GM19468 (cell line): ENCODE data around the gene ADAMTS2.

Experiments used
- ATAC-seq: cut with Tn5 transposase; IDR thresholded peaks from one replicate; pipeline ENCODE4 v1.9.1; 2021; ENCODE audit warnings: mild to moderate bottlenecking, moderate library complexity, moderate number of reproducible peaks; ENCODE audit not compliant: unreplicated experiment; ENCODE audit errors: extremely low read depth

ADAMTS2 gene

DNA sequence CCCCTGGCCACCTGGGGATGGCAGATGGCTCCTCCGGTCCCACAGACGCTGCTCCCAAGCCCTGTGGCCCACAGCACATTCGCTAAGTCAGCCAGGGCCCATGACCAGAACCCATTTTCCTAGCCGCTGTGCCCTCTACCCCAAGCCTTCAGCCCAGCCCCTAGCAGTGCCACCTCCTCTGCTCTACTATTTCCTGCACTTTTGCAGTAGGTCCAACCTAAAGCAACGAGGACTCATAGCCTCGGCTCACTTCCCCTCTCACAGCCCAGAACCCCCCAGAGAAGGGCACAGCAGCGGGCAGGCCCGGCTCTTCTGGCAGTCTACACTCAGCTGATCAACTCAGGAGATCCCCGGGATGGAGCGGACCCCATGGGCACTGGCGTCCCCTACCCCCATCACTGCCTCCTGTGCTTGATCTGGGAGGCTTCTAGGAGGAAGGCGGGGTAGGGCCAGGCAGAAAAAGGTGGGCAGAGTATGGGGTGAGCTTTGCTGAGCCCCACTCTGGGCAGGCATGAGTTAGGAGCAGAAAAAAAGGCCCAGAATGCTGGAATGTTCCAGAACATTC is 173.9 kb downstream of the ADAMTS2 start:
- ATAC-seq, result no peak

DNA sequence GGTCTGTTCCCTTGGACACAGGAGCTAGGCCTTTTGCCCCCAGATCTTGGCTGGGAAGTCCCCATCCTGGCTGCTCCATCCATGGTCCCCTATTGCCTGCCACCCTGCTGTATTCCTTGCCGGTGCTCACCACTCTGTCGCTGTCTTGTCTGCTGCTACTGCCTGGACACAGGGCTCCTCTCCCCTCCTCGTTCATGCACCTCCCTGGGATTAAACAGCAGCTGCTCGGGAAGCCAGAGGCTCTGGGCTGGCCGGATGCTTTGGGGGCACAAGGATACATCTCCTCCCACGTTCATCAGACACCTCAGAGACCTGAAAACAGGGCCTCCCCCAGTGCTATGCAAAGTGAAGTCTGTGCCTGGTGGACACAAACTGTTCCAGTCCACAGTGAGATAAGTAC is 174.7 kb downstream of the ADAMTS2 start:
- no peak for ATAC-seq

GRCh38 chr5:179169836-179170235 is 175.4 kb downstream of the ADAMTS2 start:
- ATAC-seq, result no peak

GRCh38 chr5:179168664-179169063 is 176.6 kb downstream of the ADAMTS2 start:
- ATAC-seq, result no peak

GRCh38 chr5:179167871-179168451 is 177.3 kb downstream of the ADAMTS2 start:
- ATAC-seq, result no peak

DNA sequence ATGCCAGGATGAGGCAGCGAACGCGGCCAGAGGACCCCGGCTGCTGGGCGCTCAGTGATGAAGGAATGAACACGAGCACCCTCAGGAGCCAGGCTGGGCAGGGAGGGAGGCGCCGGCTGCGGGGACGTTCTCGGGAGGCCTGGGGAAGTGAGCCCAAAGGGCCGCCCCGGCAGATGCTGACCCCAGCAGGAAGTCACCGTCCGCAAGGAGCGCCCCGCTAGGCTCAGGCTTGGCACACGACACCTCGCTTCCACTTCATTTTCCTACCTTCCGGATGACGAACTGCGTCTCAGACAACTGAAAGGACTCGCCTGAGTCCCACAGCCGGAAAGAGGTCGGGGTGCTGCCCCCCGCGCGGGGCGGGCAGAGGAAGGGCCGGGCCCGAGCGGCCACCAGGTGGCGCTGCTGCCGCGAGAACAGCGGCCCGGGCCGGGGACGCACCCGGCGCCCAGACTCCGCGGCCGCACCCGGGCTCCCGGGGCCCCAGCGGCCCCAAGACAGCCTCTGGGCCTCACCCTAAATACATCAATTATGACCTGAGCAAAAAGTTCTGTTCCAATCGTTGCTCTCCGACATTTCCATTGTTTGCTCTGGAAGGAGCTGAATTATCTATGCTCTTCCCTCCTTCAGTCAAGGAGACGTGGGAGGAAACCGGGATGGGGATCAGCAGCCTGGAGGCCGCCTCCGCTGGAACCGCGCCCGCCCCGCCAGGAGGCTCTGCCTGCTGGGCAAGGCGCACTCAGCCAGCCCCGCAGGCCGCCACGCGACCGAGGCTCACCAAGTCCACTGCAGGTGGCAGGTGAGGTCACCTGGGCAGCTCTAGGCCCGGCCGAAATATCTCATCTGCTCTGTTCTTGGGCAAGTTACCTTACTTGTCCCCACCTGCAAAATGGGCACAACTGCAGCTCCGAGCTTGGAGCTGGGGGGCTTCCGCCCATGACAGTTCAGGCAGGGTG is 178.1 kb downstream of the ADAMTS2 start:
- no peak for ATAC-seq

- ATAC-seq, result no peak
These were observed 178.9 kb downstream of the ADAMTS2 start for GRCh38 chr5:179166171-179166885.

DNA sequence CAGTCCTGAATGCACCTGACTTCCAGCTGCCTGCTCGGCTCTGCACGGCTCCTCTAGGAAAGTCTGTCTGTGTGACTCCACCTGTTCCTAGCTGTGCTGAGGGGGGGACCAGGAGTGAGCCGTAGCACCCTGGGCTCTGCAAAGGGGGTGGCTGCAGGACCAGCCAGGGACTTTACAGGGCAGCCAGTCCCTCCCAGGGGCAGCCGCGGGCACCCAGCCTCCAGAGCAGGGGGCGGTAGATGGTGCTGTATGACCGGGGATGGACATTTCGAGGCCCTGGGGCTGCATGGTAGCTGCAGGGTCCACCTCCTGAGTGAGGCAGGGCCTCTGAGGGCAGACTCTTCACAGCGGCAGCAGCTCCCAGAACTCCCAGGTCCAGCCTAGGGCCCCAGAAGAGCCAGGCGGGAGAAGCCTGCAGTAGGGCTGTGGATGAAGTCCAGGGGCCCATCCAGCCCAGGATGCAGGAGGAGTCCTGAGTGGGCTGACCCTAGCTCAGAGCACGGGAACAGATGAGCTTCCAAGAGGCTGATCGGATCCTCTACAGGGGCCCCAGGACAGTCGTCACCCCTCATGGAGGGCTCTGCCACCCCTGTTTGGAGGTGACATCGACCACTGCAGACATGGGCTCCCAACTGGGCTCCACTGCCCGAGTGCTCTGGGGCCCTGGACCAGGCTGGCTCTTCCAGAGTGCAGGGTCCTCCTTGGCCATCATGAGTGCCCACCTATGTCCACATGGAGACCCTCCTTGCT is 179.7 kb downstream of the ADAMTS2 start:
- ATAC-seq, result no peak

DNA sequence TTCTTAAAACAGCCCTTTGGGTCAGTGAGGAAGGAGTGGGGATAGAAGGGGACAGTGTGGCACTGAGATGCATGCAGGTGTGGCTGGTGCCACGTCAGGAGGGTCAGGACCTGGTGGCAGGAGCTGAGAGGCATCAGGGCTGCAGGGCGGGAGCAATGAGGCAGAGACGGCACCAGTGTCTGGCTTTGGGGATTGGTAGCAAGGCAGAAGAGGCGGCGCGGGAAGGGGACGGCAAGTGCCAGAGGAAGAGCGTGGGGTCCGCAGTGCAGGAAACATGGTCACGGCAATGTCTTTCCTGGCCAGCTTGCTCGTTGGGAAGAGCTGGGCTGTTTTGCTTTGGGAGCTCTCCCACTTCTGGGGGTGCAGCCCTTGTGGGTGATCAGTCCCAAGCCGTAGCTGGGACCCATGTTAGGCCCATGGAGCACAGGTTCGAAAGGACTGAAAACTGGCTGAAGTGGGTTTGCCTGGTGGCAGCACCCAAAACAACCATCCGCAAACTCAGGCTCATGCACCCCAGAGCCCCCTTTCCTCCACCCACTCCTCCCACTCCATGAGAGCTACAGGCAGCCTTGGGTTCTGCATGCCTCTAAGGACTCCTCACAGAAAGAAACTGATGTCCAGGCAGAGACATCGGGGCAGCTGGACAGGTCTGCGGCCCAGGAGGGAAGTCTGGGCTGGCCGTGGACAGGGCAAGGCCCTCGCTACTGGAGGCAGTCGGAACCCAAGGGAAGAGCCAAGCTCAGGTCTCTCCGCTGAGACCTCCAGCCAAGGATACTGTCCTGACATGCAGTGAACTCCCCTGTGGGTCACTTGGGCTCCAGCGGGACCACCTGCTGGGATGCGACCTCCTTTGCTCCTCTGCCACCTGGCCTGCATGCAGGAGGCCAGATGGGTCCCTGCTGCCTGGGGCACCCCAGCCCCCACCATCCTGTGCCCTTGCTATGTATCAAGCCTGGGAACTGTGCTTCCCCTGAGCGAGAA is 180.6 kb downstream of the ADAMTS2 start:
- no peak for ATAC-seq

DNA sequence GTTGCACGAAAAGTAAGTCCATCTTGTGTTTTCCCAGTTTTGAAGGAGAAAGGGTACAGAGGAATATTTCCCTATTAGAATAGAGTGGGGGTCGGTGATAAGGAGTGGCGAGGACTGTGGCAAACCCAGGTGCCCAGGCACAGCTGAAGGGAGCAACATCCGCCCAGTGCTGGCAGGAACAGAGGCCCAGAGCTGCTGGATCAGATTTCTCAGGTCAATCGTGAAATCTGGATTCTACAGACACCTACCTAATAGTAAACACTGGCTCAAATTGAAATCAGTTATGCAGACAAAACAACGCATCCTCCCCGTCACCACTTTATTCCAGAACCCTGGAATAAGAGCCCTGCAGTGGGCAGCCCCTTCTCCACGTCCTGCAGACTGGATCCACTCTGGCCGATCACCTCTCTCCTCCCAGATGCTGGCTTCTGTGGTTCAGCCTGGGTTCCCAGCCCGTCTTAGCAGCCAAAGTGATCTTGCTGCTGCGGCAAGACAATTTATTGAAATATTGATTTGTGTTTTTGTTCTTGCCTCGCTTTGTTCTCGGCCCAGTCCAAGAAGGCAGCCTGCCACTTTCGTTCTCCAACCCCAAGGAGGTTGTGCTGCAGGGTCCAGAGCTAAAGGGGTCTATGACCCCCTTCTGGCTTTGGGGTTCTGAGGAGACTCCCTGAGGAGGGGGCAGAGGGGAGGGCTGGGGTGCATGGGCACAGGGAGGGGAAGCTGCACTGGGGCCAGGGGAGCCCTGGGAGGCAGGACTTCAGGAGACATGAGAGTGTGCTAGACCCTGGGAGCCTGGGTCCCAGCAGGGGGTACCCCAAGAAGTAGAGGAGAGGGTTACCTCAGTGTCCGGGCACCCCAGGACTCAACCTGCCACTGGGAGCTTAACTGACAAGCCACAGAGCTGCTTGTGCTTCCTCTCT is 181.8 kb downstream of the ADAMTS2 start:
- no peak for ATAC-seq

DNA sequence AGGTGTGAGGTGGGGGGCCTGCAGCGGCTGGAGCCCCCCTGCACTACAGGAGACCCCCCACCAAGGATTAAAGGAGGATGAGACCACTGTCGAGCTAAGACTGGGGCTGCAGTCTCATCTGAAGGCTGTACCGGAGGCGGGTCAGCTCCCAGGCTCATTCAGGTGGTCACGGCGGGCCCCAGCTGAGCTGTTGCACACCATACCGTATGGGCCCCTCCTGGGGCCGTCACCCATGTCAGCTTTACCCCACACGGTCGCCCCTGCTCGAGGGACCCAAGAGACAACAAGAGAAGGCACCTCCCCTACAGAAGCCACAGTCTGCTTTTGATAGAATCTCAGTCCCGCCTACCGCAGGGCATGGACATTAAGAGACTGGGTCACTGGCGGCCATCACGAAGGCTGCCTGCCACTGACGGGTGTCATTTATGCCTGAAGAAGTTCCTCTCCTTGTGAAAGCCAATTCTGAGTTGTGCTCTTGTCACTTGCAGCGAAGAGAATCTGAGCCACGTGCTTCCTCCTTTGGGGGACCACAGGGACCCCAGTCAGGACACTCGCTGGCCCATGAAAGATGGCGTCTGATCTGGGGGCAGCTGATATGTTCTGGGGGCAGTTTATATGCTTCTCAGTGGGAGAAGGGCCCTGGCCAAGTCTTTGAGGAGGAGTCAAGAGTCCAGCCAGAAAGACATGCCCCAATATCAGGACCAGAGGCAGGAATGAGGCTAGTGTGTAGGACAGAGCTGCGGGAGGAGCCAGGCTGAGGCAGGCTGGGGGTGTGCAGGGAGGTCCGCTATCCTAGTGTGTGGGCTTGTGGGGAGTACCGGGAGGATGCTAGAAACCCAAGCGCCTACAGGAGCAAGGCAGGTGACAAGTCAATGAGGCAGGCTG is 182.7 kb downstream of the ADAMTS2 start:
- no peak for ATAC-seq

GRCh38 chr5:179161901-179162300 is 183.4 kb downstream of the ADAMTS2 start:
- no peak for ATAC-seq

DNA sequence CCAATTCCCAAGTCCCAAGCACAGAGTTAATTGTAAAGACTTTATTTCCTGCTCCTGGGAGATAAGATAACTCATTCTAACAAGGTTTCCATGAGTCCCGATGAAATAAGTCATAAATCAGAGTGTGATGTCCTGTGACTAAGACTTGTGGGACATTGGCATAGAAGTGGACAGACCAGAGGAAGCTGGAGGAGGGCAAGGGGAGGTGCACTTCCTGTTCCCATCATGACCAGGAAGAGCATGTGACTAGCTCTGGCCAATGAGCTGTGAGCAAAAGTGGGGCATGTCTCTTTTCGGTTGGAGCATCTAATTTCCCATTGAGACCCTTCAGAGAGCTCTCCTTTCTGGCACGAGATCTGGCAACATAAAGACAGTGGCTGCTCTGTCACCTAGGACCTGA is 184.7 kb downstream of the ADAMTS2 start:
- ATAC-seq, result no peak

GRCh38 chr5:179158556-179158955 is 186.7 kb downstream of the ADAMTS2 start:
- ATAC-seq, result no peak

- no peak for ATAC-seq
These were observed 190.0 kb downstream of the ADAMTS2 start for GRCh38 chr5:179154991-179155955.
